ENCODE measurements around the gene ACKR3.
A peak's percentile ranks its signal among the peaks of the same experiment; 100 is the strongest.

Gene ACKR3

GRCh38 chr2:236569573-236569973 lies at the start of gene ACKR3:
ACKR3 (plus strand) TSS chr2:236569825; CDS start chr2:236580466, 10,641 bp downstream.
- H3K27ac ChIP-seq (ENCODE audit: low read depth, low read length) = peak within 1 kb of the TSS; percentile 30; the same call in 1 of the 2 replicates
- H3K79me2 ChIP-seq (ENCODE audit: control insufficient read depth, insufficient read depth, low read length, unreplicated experiment) = no peaks in the 10 kb centered on the region
- H3K27me3 ChIP-seq (ENCODE audit: insufficient read depth, low read length) = peaks cover 19% of the 10 kb centered on the region; the same call in 1 of the 2 replicates
- H3K4me1 ChIP-seq (ENCODE audit: control insufficient read depth, insufficient read depth, low read length, unreplicated experiment) = peaks cover 8% of the 10 kb centered on the region
- H2AFZ ChIP-seq (ENCODE audit: low read length, unreplicated experiment) = peak within 1 kb of the TSS; percentile 57
- H3K4me3 ChIP-seq (ENCODE audit: low read depth, low read length) = peak within 1 kb of the TSS; percentile 77
- H3K36me3 ChIP-seq (ENCODE audit: insufficient read depth, low read length) = no peaks in the 10 kb centered on the region

- H3K4me1 ChIP-seq (ENCODE audit: control insufficient read depth, insufficient read depth, low read length, unreplicated experiment) = no peaks in the 10 kb centered on the region
These were observed 48.1 kb upstream of the ACKR3 start for GRCh38 chr2:236521556-236521955.

DNA sequence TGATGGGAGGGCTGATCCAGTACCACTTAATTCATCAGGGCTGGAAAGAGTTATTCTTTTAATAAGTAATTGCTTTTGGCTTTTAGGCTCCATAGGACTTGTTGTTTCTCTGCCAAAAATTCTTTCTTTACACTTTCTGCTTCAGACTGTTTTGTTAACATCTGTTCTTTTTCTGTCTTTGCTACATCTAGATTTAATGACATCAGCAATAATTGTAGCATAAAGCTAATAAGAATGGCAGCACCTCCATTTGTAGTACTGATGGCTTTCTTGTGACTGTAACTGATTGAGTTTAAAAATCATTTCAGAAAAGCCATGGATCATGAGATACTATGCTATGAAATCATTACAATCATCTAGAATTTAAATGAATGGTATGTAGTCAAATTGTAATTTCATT lies 46.4 kb upstream of the ACKR3 start:
- no peak overlapping the region for H2AFZ ChIP-seq (ENCODE audit: low read length, unreplicated experiment)
- H3K27ac ChIP-seq (ENCODE audit: low read depth, low read length) = no peak overlapping the region
- H3K36me3 ChIP-seq (ENCODE audit: insufficient read depth, low read length) = no peaks in the 10 kb centered on the region
- H3K79me2 ChIP-seq (ENCODE audit: control insufficient read depth, insufficient read depth, low read length, unreplicated experiment) = no peaks in the 10 kb centered on the region
- H3K4me3 ChIP-seq (ENCODE audit: low read depth, low read length) = no peak overlapping the region
- peaks cover 55% of the 10 kb centered on the region for H3K27me3 ChIP-seq (ENCODE audit: insufficient read depth, low read length)
- H3K4me1 ChIP-seq (ENCODE audit: control insufficient read depth, insufficient read depth, low read length, unreplicated experiment) = no peaks in the 10 kb centered on the region

More at GRCh38 chr2:236521556-236521955, 48.1 kb upstream of the ACKR3 start:
- H3K79me2 ChIP-seq (ENCODE audit: control insufficient read depth, insufficient read depth, low read length, unreplicated experiment) = no peaks in the 10 kb centered on the region
- H3K27ac ChIP-seq (ENCODE audit: low read depth, low read length) = no peak overlapping the region
- H2AFZ ChIP-seq (ENCODE audit: low read length, unreplicated experiment) = no peak overlapping the region
- no peaks in the 10 kb centered on the region for H3K36me3 ChIP-seq (ENCODE audit: insufficient read depth, low read length)
- H3K27me3 ChIP-seq (ENCODE audit: insufficient read depth, low read length) = peaks cover 61% of the 10 kb centered on the region
- H3K4me3 ChIP-seq (ENCODE audit: low read depth, low read length) = no peak overlapping the region

DNA sequence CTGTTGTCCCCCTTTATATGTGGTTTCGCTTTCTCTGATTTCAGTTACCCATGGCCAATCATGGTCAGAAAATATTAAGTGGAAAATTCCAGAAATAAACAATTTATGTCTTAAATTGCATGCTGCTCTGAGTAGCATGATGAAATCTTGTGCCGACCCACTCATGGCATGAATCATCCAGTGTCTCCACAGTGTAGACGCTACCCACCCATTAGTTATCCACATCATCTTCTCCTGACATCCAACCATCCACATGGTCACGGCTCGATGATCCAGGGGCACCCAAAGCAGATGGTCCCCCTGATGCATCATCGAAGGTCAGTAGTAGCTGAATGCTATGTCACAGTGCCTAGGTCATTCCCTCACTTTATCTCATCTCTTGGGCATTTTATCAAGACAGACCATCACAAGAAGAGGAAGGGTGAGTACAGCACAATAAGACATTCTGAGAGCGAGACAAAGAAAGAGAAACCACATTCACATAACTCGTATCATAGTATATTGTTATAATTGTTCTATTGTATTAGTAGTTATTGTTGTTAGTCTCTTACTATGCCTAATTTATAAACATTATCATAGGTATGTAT lies 44.1 kb upstream of the ACKR3 start:
- Histone ChIP-seq H3K4me1 (ENCODE audit: control insufficient read depth, insufficient read depth, low read length, unreplicated experiment) (no peaks in the 10 kb centered on the region), H3K79me2 (ENCODE audit: control insufficient read depth, insufficient read depth, low read length, unreplicated experiment) (no peaks in the 10 kb centered on the region), H3K36me3 (ENCODE audit: insufficient read depth, low read length) (no peaks in the 10 kb centered on the region), H3K27ac (ENCODE audit: low read depth, low read length) (no peak overlapping the region), H3K4me3 (ENCODE audit: low read depth, low read length) (no peak overlapping the region), H3K27me3 (ENCODE audit: insufficient read depth, low read length) (peaks cover 45% of the 10 kb centered on the region), H2AFZ (ENCODE audit: low read length, unreplicated experiment) (no peak overlapping the region)

- Histone ChIP-seq H3K4me1 (ENCODE audit: control insufficient read depth, insufficient read depth, low read length, unreplicated experiment) (no peaks in the 10 kb centered on the region), H3K4me3 (ENCODE audit: low read depth, low read length) (no peak overlapping the region), H3K27ac (ENCODE audit: low read depth, low read length) (no peak overlapping the region)
These were observed 43.0 kb upstream of the ACKR3 start for GRCh38 chr2:236526455-236527158.

DNA sequence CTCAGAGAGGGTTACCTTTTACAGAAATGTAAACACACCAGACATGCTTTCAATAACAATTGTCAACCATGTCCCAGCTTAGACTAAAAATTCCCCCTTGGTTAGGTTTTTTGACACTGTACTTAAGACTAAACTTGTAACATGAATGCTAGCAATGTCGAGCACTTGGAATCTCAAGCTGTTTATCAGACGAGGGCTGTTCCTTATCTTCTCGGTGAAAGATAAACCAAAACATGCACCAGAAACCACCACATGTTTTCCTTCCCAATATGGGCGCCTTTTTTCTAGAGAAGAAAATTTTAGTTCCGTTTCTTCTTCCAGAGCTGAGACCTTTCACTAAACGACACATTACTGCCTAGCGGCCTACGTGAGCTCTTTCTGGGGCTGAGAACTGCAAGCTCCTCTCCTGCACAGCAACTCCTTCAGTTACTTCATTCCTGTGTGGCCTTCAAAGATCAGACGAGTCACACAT lies 42.4 kb upstream of the ACKR3 start:
- Histone ChIP-seq H3K27ac (ENCODE audit: low read depth, low read length) (no peak overlapping the region), H3K4me3 (ENCODE audit: low read depth, low read length) (no peak overlapping the region), H3K79me2 (ENCODE audit: control insufficient read depth, insufficient read depth, low read length, unreplicated experiment) (no peaks in the 10 kb centered on the region), H3K36me3 (ENCODE audit: insufficient read depth, low read length) (no peaks in the 10 kb centered on the region), H3K4me1 (ENCODE audit: control insufficient read depth, insufficient read depth, low read length, unreplicated experiment) (no peaks in the 10 kb centered on the region), H3K27me3 (ENCODE audit: insufficient read depth, low read length) (peaks cover 39% of the 10 kb centered on the region), H2AFZ (ENCODE audit: low read length, unreplicated experiment) (no peak overlapping the region)

More at GRCh38 chr2:236526455-236527158, 43.0 kb upstream of the ACKR3 start:
- Histone ChIP-seq H2AFZ (ENCODE audit: low read length, unreplicated experiment) (no peak overlapping the region), H3K27me3 (ENCODE audit: insufficient read depth, low read length) (peaks cover 39% of the 10 kb centered on the region), H3K79me2 (ENCODE audit: control insufficient read depth, insufficient read depth, low read length, unreplicated experiment) (no peaks in the 10 kb centered on the region), H3K36me3 (ENCODE audit: insufficient read depth, low read length) (no peaks in the 10 kb centered on the region)

- no peaks in the 10 kb centered on the region for H3K36me3 ChIP-seq (ENCODE audit: insufficient read depth, low read length)
- H3K79me2 ChIP-seq (ENCODE audit: control insufficient read depth, insufficient read depth, low read length, unreplicated experiment) = no peaks in the 10 kb centered on the region
- H3K27ac ChIP-seq (ENCODE audit: low read depth, low read length) = no peak overlapping the region
- H2AFZ ChIP-seq (ENCODE audit: low read length, unreplicated experiment) = no peak overlapping the region
- peaks cover 25% of the 10 kb centered on the region for H3K27me3 ChIP-seq (ENCODE audit: insufficient read depth, low read length)
- H3K4me3 ChIP-seq (ENCODE audit: low read depth, low read length) = no peak overlapping the region
- no peaks in the 10 kb centered on the region for H3K4me1 ChIP-seq (ENCODE audit: control insufficient read depth, insufficient read depth, low read length, unreplicated experiment)
These were observed 40.0 kb upstream of the ACKR3 start for GRCh38 chr2:236529606-236530005.

- Histone ChIP-seq H3K4me3 (ENCODE audit: low read depth, low read length) (no peak overlapping the region), H3K27me3 (ENCODE audit: insufficient read depth, low read length) (peaks cover 23% of the 10 kb centered on the region), H3K36me3 (ENCODE audit: insufficient read depth, low read length) (no peaks in the 10 kb centered on the region), H2AFZ (ENCODE audit: low read length, unreplicated experiment) (no peak overlapping the region), H3K4me1 (ENCODE audit: control insufficient read depth, insufficient read depth, low read length, unreplicated experiment) (no peaks in the 10 kb centered on the region), H3K79me2 (ENCODE audit: control insufficient read depth, insufficient read depth, low read length, unreplicated experiment) (no peaks in the 10 kb centered on the region), H3K27ac (ENCODE audit: low read depth, low read length) (no peak overlapping the region)
These were observed 39.1 kb upstream of the ACKR3 start for GRCh38 chr2:236530512-236530911.

DNA sequence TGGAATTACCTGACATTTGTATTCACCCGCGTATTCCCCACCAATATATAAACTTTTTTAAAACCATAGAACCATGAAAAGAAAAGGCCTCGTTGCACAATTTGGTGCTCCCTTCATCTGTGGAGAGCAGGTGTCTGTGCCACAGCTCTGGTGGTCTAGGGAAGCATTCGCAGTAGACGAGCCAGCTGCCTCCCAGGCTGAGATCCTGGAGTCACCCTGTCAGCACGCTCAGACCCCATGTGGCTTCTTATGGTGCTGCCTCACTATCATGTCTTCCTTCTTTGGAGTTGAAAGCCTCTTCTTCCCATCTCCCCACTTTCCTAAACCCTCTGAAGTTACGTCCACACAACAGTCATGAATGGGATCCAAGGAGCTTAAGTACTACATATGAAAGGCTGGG lies 38.4 kb upstream of the ACKR3 start:
- Histone ChIP-seq H3K27me3 (ENCODE audit: insufficient read depth, low read length) (peaks cover 23% of the 10 kb centered on the region), H3K36me3 (ENCODE audit: insufficient read depth, low read length) (no peaks in the 10 kb centered on the region), H3K27ac (ENCODE audit: low read depth, low read length) (no peak overlapping the region), H3K4me1 (ENCODE audit: control insufficient read depth, insufficient read depth, low read length, unreplicated experiment) (no peaks in the 10 kb centered on the region), H2AFZ (ENCODE audit: low read length, unreplicated experiment) (no peak overlapping the region), H3K4me3 (ENCODE audit: low read depth, low read length) (no peak overlapping the region), H3K79me2 (ENCODE audit: control insufficient read depth, insufficient read depth, low read length, unreplicated experiment) (no peaks in the 10 kb centered on the region)

- H3K27ac ChIP-seq (ENCODE audit: low read depth, low read length) = no peak overlapping the region
- H3K27me3 ChIP-seq (ENCODE audit: insufficient read depth, low read length) = peaks cover 23% of the 10 kb centered on the region
- H3K4me1 ChIP-seq (ENCODE audit: control insufficient read depth, insufficient read depth, low read length, unreplicated experiment) = no peaks in the 10 kb centered on the region
- no peak overlapping the region for H3K4me3 ChIP-seq (ENCODE audit: low read depth, low read length)
- no peaks in the 10 kb centered on the region for H3K36me3 ChIP-seq (ENCODE audit: insufficient read depth, low read length)
- H2AFZ ChIP-seq (ENCODE audit: low read length, unreplicated experiment) = no peak overlapping the region
- no peaks in the 10 kb centered on the region for H3K79me2 ChIP-seq (ENCODE audit: control insufficient read depth, insufficient read depth, low read length, unreplicated experiment)
These were observed 37.6 kb upstream of the ACKR3 start for GRCh38 chr2:236531996-236532395.

GRCh38 chr2:236533343-236533742 lies 36.3 kb upstream of the ACKR3 start:
- Histone ChIP-seq H3K79me2 (ENCODE audit: control insufficient read depth, insufficient read depth, low read length, unreplicated experiment) (no peaks in the 10 kb centered on the region), H3K27ac (ENCODE audit: low read depth, low read length) (no peak overlapping the region), H3K4me1 (ENCODE audit: control insufficient read depth, insufficient read depth, low read length, unreplicated experiment) (no peaks in the 10 kb centered on the region), H3K27me3 (ENCODE audit: insufficient read depth, low read length) (peaks cover 23% of the 10 kb centered on the region), H3K36me3 (ENCODE audit: insufficient read depth, low read length) (no peaks in the 10 kb centered on the region), H2AFZ (ENCODE audit: low read length, unreplicated experiment) (no peak overlapping the region), H3K4me3 (ENCODE audit: low read depth, low read length) (no peak overlapping the region)

Measured in ACC112 (cell line).